C4-2B (cell line): Measurements from ENCODE around the gene OSBPL10.

Source experiments
- CTCF ChIP-seq: fragments of 450-650 bp; conservative IDR thresholded peaks from 2 replicates; pipeline ENCODE4 v1.5.1; 2017; ENCODE audit warnings: mild to moderate bottlenecking
- ZFX ChIP-seq: fragments of 450-650 bp; IDR thresholded peaks from 2 replicates; pipeline ENCODE4 v1.6.1; 2017

GRCh38 chr3:31670136-31670535, 310.9 kb downstream of the OSBPL10 start:
- no peak for TF ChIP-seq CTCF
- no peak for TF ChIP-seq ZFX
